Keratinocyte (primary cell): ENCODE results near the gene NF1. TPM values are rescaled to one million over a fixed set of nuclear protein-coding genes. Genes with fewer than 3 reads are reported as not detected.

Experiments used
- DNase-seq: peaks from one replicate; pipeline ENCODE4 v3.0.0-alpha.2; 2011; ENCODE audit warnings: low read depth, missing footprints, low spot score
- FAIRE-seq: peaks from 2 replicates; lab custom pipeline; 2011; peaks lifted over from hg19 to GRCh38; lab: Jason Lieb, UNC
- H2AFZ ChIP-seq: 2 replicates; pipeline ENCODE4 v1.6.0; 2012; ENCODE audit warnings: low read length, control low read depth, inconsistent platforms; ENCODE audit not compliant: control insufficient read depth
- H3K27ac ChIP-seq: 2 replicates; pipeline ENCODE4 v1.5.1; 2011; ENCODE audit warnings: low read length; ENCODE audit not compliant: control insufficient read depth, insufficient read depth
- H3K27me3 ChIP-seq: 3 replicates; pipeline ENCODE4 v1.6.0; 2011; ENCODE audit warnings: low read length; ENCODE audit not compliant: control insufficient read depth, insufficient read depth; ENCODE audit errors: extremely low read depth
- H3K36me3 ChIP-seq, 2 experiments: 2 replicates in 1 of 2; 3 replicates in 1 of 2; pipeline ENCODE4 v1.5.1; 2011; ENCODE audit warnings: low read length in 2 of 2, mild to moderate bottlenecking in 1 of 2; ENCODE audit not compliant: control insufficient read depth in 2 of 2, insufficient read depth in 2 of 2; ENCODE audit errors: extremely low read depth in 1 of 2
- H3K4me1 ChIP-seq: 3 replicates; pipeline ENCODE4 v1.5.1; 2011; ENCODE audit warnings: low read length; ENCODE audit not compliant: control insufficient read depth, insufficient read depth; ENCODE audit errors: extremely low read depth
- H3K4me2 ChIP-seq: 3 replicates; pipeline ENCODE4 v1.6.0; 2011; ENCODE audit warnings: low read depth, low read length; ENCODE audit not compliant: control insufficient read depth, insufficient read depth; ENCODE audit errors: extremely low read depth
- H3K4me3 ChIP-seq, 3 experiments: fragments of 200-600 bp in 1 of 3; sonication (generic) in 1 of 3; 2 replicates in 2 of 3; 3 replicates in 1 of 3; pipeline ENCODE4 v1.5.1; 2011 to 2016; ENCODE audit warnings: low read length in 3 of 3, mild to moderate bottlenecking in 3 of 3, control low read depth in 2 of 3, inconsistent platforms in 1 of 3, low read depth in 1 of 3, mixed read lengths in 1 of 3, mixed run types in 1 of 3, moderate library complexity in 1 of 3; ENCODE audit not compliant: control insufficient read depth in 2 of 3, insufficient read depth in 2 of 3; ENCODE audit errors: extremely low read depth in 1 of 3
- H3K79me2 ChIP-seq: 2 replicates; pipeline ENCODE4 v1.6.0; 2012; ENCODE audit warnings: low read length; ENCODE audit not compliant: control insufficient read depth, insufficient read depth
- H3K9ac ChIP-seq: 3 replicates; pipeline ENCODE4 v1.6.0; 2011; ENCODE audit warnings: low read length; ENCODE audit not compliant: control insufficient read depth, insufficient read depth; ENCODE audit errors: extremely low read depth
- H3K9me1 ChIP-seq: 3 replicates; pipeline ENCODE4 v1.6.0; 2011; ENCODE audit warnings: low read length; ENCODE audit not compliant: control insufficient read depth, insufficient read depth; ENCODE audit errors: extremely low read depth
- H3K9me3 ChIP-seq: 2 replicates; pipeline ENCODE4 v1.5.1; 2012; ENCODE audit warnings: low read depth, low read length; ENCODE audit not compliant: control insufficient read depth
- H4K20me1 ChIP-seq: 3 replicates; pipeline ENCODE4 v1.6.0; 2011; ENCODE audit warnings: low read length; ENCODE audit not compliant: control insufficient read depth, insufficient read depth; ENCODE audit errors: extremely low read depth
- CTCF ChIP-seq, 3 experiments: IDR thresholded peaks in 1 of 3; conservative IDR thresholded peaks in 1 of 3; optimal IDR thresholded peaks in 1 of 3; 2 replicates in 2 of 3; 3 replicates in 1 of 3; pipeline versions ENCODE3 to v1.5.1; 2011; ENCODE audit warnings: low read length in 3 of 3, mild to moderate bottlenecking in 3 of 3, moderate library complexity in 2 of 3, control low read depth in 1 of 3, inconsistent platforms in 1 of 3; ENCODE audit not compliant: insufficient read depth in 2 of 3; ENCODE audit errors: extremely low read depth in 1 of 3
- EZH2 ChIP-seq: IDR thresholded peaks from one replicate; pipeline ENCODE4 v1.6.1; 2012; ENCODE audit warnings: inconsistent platforms, mild to moderate bottlenecking, low read length, moderate library complexity
- dilution Hi-C: fragments of 300-500 bp; cut with MboI; formaldehyde crosslinking; loops from one replicate; pipeline ENCODE4 v1.7.0; 2020; ENCODE audit warnings: low sequenced_read_pairs; ENCODE audit not compliant: extremely low pct_ligation_motif_present
- polyA plus RNA-seq, 5 experiments: library from polyadenylated mRNA; depleted of rRNA in 3 of 5; stranded (reverse) in 3 of 5; stranded (forward) in 1 of 5; unstranded in 1 of 5; fragments of >200 nt; gene quantifications; 1 replicate in 1 of 5; 2 replicates in 3 of 5; 3 replicates in 1 of 5; pipeline versions ENCODE4 v1.2.1 to v1.2.3, GENCODE V29; 2011 to 2012; ENCODE audit warnings: missing spikeins in 2 of 5, low read depth in 1 of 5, low replicate concordance in 1 of 5

NF1 gene
- polyA plus RNA-seq, 1 donor (not counting 4 experiments of a cell fraction or from before 2014, with no cell fraction given) = 26.7 TPM

- no peak for FAIRE-seq
Measured at GRCh38 chr17:31200287-31200686, 105.5 kb downstream of the NF1 start.

GRCh38 chr17:31202968-31203367 is 108.2 kb downstream of the NF1 start:
- Histone ChIP-seq H3K9me3 (no peaks in the 10 kb centered on the region), H3K9me1 (no peaks in the 10 kb centered on the region), H4K20me1 (no peaks in the 10 kb centered on the region), H3K36me3 (no peaks in the 10 kb centered on the region), H3K27me3 (no peaks in the 10 kb centered on the region), H3K4me2 (no peak overlapping the region), H3K4me3 (no peak overlapping the region), H3K9ac (no peak overlapping the region), H2AFZ (no peak overlapping the region), H3K79me2 (peaks cover 2% of the 10 kb centered on the region), H3K4me1 (peaks cover 2% of the 10 kb centered on the region), H3K27ac (no peak overlapping the region)
- FAIRE-seq = no peak
- no peak for DNase-seq
- TF ChIP-seq CTCF (optimal IDR thresholded peaks at IDR 0.05 in 1 of 3, IDR thresholded peaks at IDR 0.05 in 1 of 3, conservative IDR thresholded peaks at IDR 0.05 in 1 of 3; ENCODE audit: extremely low read depth in 1 of 3, insufficient read depth in 2 of 3, low read length in 3 of 3) (no peak), EZH2 (no peak)
- dilution Hi-C loops = no loop called here

More at GRCh38 chr17:31200287-31200686, 105.5 kb downstream of the NF1 start:
- Histone ChIP-seq H3K4me3 (no peak overlapping the region), H3K27ac (no peak overlapping the region), H3K27me3 (no peaks in the 10 kb centered on the region), H3K9me1 (no peaks in the 10 kb centered on the region), H3K4me1 (peaks cover 6% of the 10 kb centered on the region), H3K36me3 (no peaks in the 10 kb centered on the region), H3K9ac (no peak overlapping the region), H3K79me2 (peaks cover 2% of the 10 kb centered on the region), H3K9me3 (no peaks in the 10 kb centered on the region), H3K4me2 (no peak overlapping the region), H2AFZ (no peak overlapping the region), H4K20me1 (no peaks in the 10 kb centered on the region)
- dilution Hi-C loops = no loop called here
- no peak for TF ChIP-seq CTCF (optimal IDR thresholded peaks at IDR 0.05 in 1 of 3, IDR thresholded peaks at IDR 0.05 in 1 of 3, conservative IDR thresholded peaks at IDR 0.05 in 1 of 3; ENCODE audit: extremely low read depth in 1 of 3, insufficient read depth in 2 of 3, low read length in 3 of 3)
- no peak for TF ChIP-seq EZH2
- no peak for DNase-seq
